Right lobe of liver (tissue), 6 donors: ENCODE measurements around the gene TMED1. TPM values are rescaled to one million over a fixed set of nuclear protein-coding genes. Genes with fewer than 3 reads are reported as not detected.

Experiments
- ATAC-seq, 4 donors: fragments of 200-7000 bp; cut with Tn5 transposase; one replicate each; pipeline ENCODE4 v1.9.1; 2020; ENCODE audit warnings: mild to moderate bottlenecking in 4 of 4, moderate library complexity in 4 of 4
- DNase-seq, 3 donors: peaks; one replicate each; pipeline ENCODE4 v3.0.0-alpha.2; 2020
- H3K27ac ChIP-seq, 3 donors: fragments of 200-600 bp; one replicate each; pipeline ENCODE4 v1.8.0; 2022
- H3K27me3 ChIP-seq, 2 donors: fragments of 200-600 bp; one replicate each; pipeline ENCODE4 v1.8.0; 2022
- H3K36me3 ChIP-seq, 4 donors: fragments of 200-600 bp; sonication (generic) in 1 of 4; one replicate each; pipeline versions ENCODE4 v1.5.1 to v1.8.0; 2017 to 2022; ENCODE audit warnings: control low read depth in 1 of 4
- H3K4me1 ChIP-seq, 4 donors: fragments of 200-600 bp; sonication (generic) in 1 of 4; one replicate each; pipeline versions ENCODE4 v1.5.1 to v1.8.0; 2017 to 2022; ENCODE audit warnings: control low read depth in 1 of 4
- H3K4me3 ChIP-seq, 3 donors: fragments of 200-600 bp; one replicate each; pipeline ENCODE4 v1.8.0; 2022
- H3K9me3 ChIP-seq, 4 donors: fragments of 200-600 bp; sonication (generic) in 1 of 4; one replicate each; pipeline versions ENCODE4 v1.5.1 to v1.8.0; 2017 to 2022; ENCODE audit warnings: control low read depth in 1 of 4
- CTCF ChIP-seq, 4 donors: fragments of 200-600 bp in 3 of 4; fragments of 450-650 bp in 1 of 4; IDR thresholded peaks; one replicate each; pipeline versions ENCODE4 v1.5.1 to v1.8.0; 2016 to 2022; ENCODE audit warnings: antibody characterized with exemption in 4 of 4, mild to moderate bottlenecking in 2 of 4
- POLR2A ChIP-seq: fragments of 450-650 bp; IDR thresholded peaks from one replicate; pipeline ENCODE4 v1.6.1; 2017; ENCODE audit warnings: antibody characterized with exemption, mild to moderate bottlenecking
- WGBS: methylation state at CpG from one replicate; pipeline ENCODE4 v1.1.6; 2018; ENCODE audit warnings: low coverage, low lambda C conversion rate; ENCODE audit not compliant: insufficient coverage; ENCODE audit errors: missing lambda C conversion rate; 5-methylcytosine and 5-hydroxymethylcytosine counted together
- intact Hi-C, 2 donors: fragments of 100-400 bp; cut with DNase I; formaldehyde crosslinking; loops; one replicate each; pipeline versions ENCODE4 v1.11.2 to v1.14.1; 2022
- total RNA-seq, 6 experiments: library from RNA; depleted of rRNA in 2 of 6; stranded (reverse); fragments of >200 nt in 2 of 6; fragmentation: NEBNext Ultra II Directional in 3 of 6; extraction: Animal tissue kit (Norgen Biotek cat#: 25700) in 3 of 6; gene quantifications; one replicate each; pipeline versions ENCODE4 v1.1.0 to v1.2.4, GENCODE V29; 2016 to 2023
- donor health status: DM: no; HTN: yes; CAD: no.
- donor health status: DM: no; HTN: no; CAD: no.
- donor health status: DM: no; HTN: no; CAD: no.
- donor health status: DM: no; HTN: yes; CAD: no.
- donor health status: DM: no; HTN: yes; CAD: no.

Gene TMED1
- total RNA-seq, 6 experiments from 2014 or later: 19.1 to 24.1 (median 21.7) TPM

DNA sequence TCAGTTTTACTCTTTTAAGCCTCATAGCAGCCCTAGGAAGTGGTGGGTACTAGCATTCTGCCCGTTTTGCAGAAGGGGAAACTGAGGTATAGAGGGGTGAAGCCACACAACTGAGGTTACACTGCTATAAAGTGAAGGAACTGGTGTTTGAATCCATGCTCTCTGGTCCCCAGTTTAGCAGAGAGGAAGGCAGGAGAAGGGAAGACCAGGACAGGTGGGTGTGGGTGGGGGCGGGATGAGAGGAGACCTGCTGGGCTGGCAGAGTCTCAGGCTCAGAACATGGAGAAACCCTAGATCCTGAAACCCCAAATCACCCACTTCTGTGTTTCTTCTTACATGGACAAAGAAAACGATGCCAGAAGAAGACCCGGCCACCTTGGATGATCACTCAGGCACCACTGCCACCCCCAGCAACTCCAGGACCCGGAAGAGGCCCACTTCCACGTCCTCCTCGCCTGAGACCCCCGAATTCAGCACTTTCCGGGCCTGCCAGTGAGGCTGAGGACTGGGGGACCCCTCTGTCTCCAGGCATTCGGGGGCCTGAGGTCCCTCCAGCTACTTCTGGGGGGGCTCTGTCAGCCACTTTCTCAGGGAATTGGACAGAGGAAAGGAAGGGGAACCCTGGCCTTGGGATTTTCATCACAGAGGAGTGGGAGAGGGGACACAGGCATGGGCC lies 33.0 kb upstream of the TMED1 start:
- Histone ChIP-seq H3K9me3 (no peaks in the 10 kb centered on the region), H3K36me3 (no peaks in the 10 kb centered on the region), H3K27me3 (no peaks in the 10 kb centered on the region), H3K4me1 (peaks cover 0 to 12% (median 0%) of the 10 kb centered on the region in 4 donors), H3K27ac (no peak overlapping the region), H3K4me3 (no peak overlapping the region)
- DNase-seq (peak in 2 of 3 donors; percentile 31 to 64), ATAC-seq (no peak)
- no peak for TF ChIP-seq POLR2A
- no peak for TF ChIP-seq CTCF (IDR thresholded peaks at IDR 0.05)
- intact Hi-C loops: loop anchor here (5.0 to 10.0 kb wide), 2 partner anchors 97 to 104 kb away; no protein-coding TSS in a partner anchor
- WGBS: 83% methylated on average over 5 of the region's 10 CpGs

- H3K36me3 ChIP-seq: no peaks in the 10 kb centered on the region
- no peak overlapping the region for H3K27ac ChIP-seq
- H3K27me3 ChIP-seq: no peaks in the 10 kb centered on the region
- DNase-seq (no peak), ATAC-seq (no peak)
- 68% methylated on average over 10 of the region's 10 CpGs for WGBS
- intact Hi-C loops: loop anchor here (5.0 to 10.0 kb wide), 2 partner anchors 94 to 102 kb away; no protein-coding TSS in a partner anchor
- peaks cover 0 to 9% (median 0%) of the 10 kb centered on the region in 4 donors for H3K4me1 ChIP-seq
- no peak overlapping the region for H3K4me3 ChIP-seq
- no peaks in the 10 kb centered on the region for H3K9me3 ChIP-seq
- TF ChIP-seq CTCF (IDR thresholded peaks at IDR 0.05) (no peak), POLR2A (no peak)
Measured at GRCh38 chr19:10866495-10866894, 30.5 kb upstream of the TMED1 start.

DNA sequence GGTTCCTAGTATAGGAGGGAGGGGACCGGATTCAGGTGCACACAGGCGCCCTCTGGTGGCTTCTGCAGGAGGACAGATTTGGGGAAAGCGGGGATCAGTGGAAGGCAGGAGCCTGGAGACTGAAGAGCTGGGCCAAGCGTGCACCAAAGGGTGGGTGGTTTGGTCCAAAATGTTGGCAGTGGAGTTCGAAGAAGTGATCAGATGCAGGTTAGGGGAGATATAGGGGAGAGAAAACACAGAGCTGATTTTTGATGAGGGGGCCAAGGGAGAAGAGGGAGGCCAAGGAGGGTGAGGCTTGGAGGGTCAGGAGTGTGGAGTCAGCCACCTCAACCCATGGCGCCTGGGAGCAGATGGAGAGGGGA lies 28.5 kb upstream of the TMED1 start:
- peak; percentile 76 to 89 (median 88) for TF ChIP-seq CTCF (IDR thresholded peaks at IDR 0.05)
- TF ChIP-seq POLR2A: no peak
- H3K27ac ChIP-seq: no peak overlapping the region
- no peak overlapping the region for H3K4me3 ChIP-seq
- WGBS: 8% methylated on average over 6 of the region's 6 CpGs
- peaks cover 0 to 5% (median 0%) of the 10 kb centered on the region in 4 donors for H3K4me1 ChIP-seq
- intact Hi-C loops: loop anchor here in 1 of 2 donors (10.0 kb wide), 1 partner anchor 100 kb away; no protein-coding TSS in a partner anchor
- DNase-seq (peak; percentile 83 to 86 (median 84)), ATAC-seq (peak; percentile 81 to 90 (median 87))
- H3K27me3 ChIP-seq: no peaks in the 10 kb centered on the region
- H3K36me3 ChIP-seq: no peaks in the 10 kb centered on the region
- H3K9me3 ChIP-seq: no peaks in the 10 kb centered on the region

GRCh38 chr19:10863107-10863717 lies 27.2 kb upstream of the TMED1 start:
- no peaks in the 10 kb centered on the region for H3K27me3 ChIP-seq
- H3K4me1 ChIP-seq: peaks cover 0 to 5% (median 0%) of the 10 kb centered on the region in 4 donors
- no peak overlapping the region for H3K27ac ChIP-seq
- H3K36me3 ChIP-seq: no peaks in the 10 kb centered on the region
- intact Hi-C loops: loop anchor here in 1 of 2 donors (10.0 kb wide), 1 partner anchor 98 kb away; no protein-coding TSS in a partner anchor
- DNase-seq (no peak), ATAC-seq (no peak)
- no peak overlapping the region for H3K4me3 ChIP-seq
- TF ChIP-seq CTCF (IDR thresholded peaks at IDR 0.05): no peak
- TF ChIP-seq POLR2A: no peak
- WGBS: 76% methylated on average over 11 of the region's 18 CpGs
- H3K9me3 ChIP-seq: no peaks in the 10 kb centered on the region
